Stimulated activated CD4-positive, alpha-beta T cell treated with anti-CD3 and anti-CD28 coated beads, Interleukin-1b, Interleukin-23, amount 100 ng/mL, for 48 hours (primary cell): ENCODE results near the gene ITPRID1.

Source experiments
- DNase-seq: peaks from one replicate; pipeline ENCODE4 v3.0.0-alpha.2; 2020

The ITPRID1 gene

GRCh38 chr7:31642681-31643115, 128.8 kb downstream of the ITPRID1 start:
- no peak for DNase-seq

DNA sequence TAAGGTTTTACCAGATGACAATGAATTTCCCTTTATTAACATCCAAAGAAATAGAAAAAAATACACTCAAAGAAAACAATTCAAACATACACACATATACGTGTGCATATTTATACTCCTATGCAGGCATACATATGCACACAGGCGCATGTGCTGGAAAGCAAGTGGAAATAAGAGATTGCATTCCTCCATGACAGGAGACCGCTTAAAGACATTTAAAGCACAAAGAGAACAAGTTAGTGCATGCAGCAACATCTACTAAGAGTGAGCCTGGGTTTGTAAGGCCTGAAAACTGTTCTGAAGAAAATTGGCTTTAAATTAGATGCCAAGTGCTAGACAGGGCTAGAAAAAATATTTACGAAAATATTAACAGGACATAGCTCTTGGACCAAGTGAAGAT, 133.1 kb downstream of the ITPRID1 start:
- no peak for DNase-seq

GRCh38 chr7:31647511-31647910, 133.6 kb downstream of the ITPRID1 start:
- no peak for DNase-seq

GRCh38 chr7:31648288-31648687, 134.4 kb downstream of the ITPRID1 start:
- DNase-seq: no peak

DNA sequence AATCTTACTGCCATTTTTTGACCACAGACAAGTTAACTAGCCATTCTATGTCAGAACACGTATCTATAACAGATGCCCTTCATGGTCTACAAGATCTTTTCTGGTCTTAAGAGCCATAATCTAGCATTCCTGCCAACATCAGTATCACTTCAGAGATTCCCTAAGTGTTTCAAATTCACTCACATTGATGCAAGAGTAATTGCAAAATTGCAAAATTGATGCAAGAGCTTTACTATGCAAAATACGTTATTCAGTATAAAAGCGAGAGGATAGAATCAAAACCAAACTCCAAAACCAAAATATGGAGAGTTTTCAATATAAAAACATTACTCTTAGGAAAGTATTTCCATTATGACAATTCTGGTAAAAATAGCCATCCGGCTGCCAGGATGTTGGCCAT, 135.0 kb downstream of the ITPRID1 start:
- DNase-seq: no peak

GRCh38 chr7:31651234-31652062, 137.6 kb downstream of the ITPRID1 start:
- no peak for DNase-seq

GRCh38 chr7:31652063-31652326, 138.1 kb downstream of the ITPRID1 start:
- no peak for DNase-seq

DNA sequence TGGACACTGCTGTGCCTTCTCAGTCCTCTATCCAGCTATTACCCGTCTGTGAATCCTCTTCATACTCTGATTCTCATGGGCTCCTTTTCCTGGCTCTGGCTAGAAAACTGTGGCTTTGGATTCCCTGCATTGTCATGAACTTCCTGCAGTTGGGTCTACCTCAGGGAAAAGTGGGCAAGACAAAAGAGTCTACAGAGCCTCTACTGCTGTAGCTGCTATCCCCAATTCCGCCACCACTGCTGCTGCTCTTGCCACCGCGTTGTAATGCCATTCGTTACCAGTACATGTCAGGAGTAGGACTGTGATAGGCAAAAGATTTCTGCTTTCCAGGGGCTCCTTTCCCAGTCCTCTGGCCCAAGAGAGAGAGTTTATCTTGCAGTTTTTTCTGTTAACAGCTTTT, 149.2 kb downstream of the ITPRID1 start:
- no peak for DNase-seq

- DNase-seq: no peak
These were observed 151.0 kb downstream of the ITPRID1 start for GRCh38 chr7:31664890-31665289.

DNA sequence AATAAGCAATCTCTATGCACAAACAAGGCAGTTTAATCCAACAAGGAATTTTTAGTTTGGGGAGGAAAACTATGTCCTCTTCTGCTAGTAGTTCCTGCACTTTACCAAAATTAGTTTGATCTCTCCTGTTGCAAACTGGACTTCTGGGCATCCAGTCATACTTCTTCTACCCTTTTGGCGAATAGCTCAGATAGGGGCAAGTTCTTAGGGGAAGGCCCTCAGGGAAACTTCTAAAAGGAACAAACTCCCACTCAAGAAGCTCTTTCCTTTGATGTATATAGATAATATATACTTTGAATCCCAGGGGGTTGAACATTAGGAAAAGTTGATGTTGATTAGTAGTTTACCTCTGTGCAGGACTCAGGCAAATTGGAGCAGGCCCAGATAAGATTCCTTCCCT, 151.7 kb downstream of the ITPRID1 start:
- no peak for DNase-seq

DNA sequence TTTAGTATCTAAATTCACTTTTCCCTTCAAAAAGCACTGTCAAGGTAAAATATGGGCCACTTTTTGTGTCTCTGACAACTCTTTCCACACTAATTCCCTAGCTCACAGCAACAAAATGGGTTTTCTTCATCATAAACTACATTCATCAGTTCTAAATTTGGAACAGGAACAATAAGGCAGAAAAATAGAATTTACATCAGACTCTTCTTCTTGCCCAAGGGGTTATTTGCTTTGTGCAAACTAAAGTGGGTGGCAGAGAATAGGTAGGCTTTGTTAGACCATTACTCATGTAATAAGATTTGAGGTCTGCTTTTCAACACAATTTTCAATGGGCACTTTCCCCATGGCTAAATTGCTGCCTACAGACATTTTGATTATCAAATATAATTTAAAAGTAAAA, 155.6 kb downstream of the ITPRID1 start:
- no peak for DNase-seq

DNA sequence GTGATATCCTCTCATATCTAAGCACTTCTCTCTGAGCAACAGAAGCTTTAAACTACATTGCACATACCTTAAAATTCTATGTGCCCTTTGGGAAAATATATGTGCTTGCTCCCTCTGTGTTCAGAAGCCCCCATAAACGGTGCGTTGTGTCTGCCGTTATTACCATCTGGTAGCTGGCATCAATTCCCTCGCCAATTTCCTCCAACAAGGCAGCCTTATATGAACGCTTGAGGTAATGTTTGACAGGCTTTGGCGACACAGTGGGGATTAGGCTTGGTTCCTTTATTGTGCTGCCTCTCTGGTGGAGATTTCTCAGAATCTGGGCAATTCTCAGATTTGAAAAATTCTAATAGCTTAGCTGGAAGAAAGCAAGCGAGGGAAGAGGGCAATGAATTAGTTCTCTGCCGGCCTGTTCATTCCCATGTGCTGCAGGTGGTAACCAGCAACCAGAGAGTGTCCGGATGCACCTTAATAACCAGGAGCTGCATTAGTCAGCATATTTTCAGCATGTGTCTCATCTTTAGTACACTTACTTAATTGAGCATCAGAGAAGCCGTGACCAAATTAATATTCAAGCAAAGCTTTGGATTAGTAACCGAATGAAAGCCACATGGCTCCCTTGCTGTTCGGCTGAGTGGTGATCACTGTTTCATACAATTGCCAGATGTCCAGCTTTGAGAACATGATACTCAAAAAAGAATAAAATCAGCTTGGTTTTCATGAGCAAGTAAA, 165.8 kb downstream of the ITPRID1 start:
- no peak for DNase-seq

DNA sequence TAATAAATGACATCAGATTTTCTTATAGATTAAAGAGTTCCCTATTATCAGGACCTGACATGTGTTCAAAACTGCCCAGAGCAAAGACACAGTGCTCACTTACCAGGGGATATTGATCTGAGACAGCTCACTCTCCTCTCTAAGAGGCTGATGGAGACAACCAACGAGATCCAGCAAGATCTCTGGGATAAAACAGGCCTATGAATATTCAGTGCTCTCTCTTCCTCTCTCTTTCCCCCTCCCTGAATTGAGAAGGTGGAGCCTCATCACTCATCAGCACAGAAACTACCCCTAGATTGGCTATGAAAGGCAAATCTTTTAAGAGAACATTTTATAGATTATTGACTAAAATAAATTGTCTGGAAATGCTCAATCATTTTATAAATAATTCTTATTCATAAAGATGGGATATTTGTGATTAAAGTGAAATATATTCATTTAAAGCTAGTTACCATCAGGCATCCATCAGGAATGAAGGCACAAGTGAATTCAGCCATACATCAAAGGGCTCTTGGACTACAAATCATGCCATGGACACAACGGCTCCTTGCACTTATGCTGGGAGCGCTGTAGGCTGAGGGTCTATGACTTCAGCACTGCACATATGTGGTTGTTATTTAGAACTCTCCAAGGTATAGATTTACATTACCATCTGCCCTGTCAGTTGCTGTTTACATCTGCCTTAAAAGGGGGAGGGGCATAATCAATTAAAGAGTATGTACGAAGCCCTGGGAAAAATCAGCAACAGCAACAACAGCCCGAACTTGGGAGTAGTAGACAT, 169.7 kb downstream of the ITPRID1 start:
- no peak for DNase-seq

- DNase-seq: no peak
These were observed 173.3 kb downstream of the ITPRID1 start, which contains the start of gene PPP1R17 for GRCh38 chr7:31687024-31687748. TSS of gene PPP1R17 (plus strand) at chr7:31687215. CDS start at chr7:31692442, 5,227 bp downstream.

DNA sequence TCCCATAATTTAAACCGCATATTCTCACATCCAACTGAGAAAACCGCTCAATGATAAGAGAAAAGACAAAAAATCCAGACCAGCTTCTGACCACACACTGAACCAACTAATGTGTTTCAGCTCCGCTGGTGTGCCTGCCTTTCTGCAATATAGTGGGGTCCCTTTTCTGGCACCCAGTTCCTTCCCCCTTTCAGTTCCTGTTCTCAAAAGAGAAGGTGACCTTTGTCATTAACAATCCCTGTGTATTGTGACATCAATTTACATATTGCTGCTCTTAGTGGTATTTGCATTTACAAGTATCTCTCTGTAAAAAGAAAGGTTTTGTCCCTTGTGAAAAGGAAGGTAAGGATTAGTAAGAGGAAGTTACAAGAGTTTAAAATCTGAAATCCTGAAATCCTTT, 174.5 kb downstream of the ITPRID1 start:
- no peak for DNase-seq

GRCh38 chr7:31688996-31689395, 175.1 kb downstream of the ITPRID1 start:
- DNase-seq: no peak

- DNase-seq: no peak
These were observed 177.0 kb downstream of the ITPRID1 start for GRCh38 chr7:31690935-31691334.

DNA sequence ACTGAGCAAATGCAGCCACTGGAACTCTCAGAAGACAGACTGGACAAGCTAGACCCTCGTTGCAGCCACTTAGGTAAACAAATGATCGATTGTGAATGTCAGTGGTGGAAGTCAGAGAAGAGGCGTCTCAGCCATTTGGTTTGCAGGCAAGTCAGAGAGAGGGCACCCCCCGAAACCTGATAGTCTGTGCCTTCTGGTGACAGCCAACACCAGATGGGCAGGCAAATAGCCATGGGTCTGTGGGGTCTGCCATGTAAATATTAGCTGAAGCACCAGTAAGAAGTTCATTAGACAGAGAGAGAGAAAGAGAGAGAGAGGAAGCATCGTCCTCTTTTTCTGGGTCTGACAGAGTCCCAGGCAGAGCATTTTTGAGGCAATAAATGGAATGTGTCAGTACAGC, 178.6 kb downstream of the ITPRID1 start:
- DNase-seq: no peak

DNA sequence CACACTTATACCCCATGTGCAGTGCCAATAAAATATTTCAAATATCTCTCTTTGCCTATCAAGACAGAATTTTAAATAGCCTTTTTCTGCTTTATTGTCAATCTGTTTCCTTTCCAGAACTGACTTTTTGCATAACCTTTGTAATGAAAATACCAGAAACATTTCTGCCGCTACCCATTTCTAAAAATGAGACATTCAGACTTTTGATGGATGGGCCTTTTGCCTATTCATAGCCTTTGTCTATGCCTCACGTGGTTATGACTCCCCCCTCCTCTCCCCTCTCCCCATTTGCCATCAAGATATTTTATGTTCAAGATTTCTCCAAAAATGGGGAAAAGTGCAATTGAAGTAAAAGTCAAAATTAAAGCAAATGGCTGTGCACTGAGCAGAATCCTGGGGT, 179.0 kb downstream of the ITPRID1 start:
- no peak for DNase-seq

DNA sequence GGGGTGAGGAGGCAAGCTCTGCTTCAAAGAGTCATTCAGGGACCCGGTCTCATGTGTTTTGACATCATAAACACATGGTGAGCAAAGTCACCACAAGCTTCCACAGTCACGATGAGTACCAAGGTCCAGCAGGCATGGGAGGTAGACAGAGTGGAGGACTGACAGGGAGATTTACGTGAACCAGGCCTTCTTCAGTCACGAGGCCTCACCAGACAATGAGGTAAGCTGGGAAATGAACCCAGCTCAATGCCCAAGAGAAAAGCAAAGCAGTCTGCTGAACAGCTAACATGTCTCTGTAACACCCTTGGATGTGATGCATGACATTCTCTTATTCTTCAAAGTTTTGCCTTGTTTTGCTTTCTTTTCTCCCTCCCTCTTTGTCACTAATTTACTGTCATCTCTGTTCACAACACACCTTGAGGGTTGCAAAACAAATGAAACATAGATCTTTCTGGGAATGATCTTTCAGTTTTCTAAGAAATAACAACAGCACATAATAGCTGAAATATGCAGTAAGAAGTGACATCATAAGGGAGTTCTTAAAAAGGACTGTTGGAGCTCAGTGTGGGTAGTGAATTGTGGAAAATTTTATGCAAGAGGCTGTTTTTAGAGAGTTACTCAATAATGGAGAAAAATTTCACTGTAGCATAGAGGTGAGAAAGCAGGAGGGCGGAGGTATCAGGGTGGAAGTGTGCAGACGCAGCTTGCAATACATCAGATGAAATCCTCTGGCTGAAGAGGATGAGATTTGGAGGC, 182.1 kb downstream of the ITPRID1 start:
- DNase-seq: no peak

- no peak for DNase-seq
These were observed 185.2 kb downstream of the ITPRID1 start for GRCh38 chr7:31699050-31699449.

DNA sequence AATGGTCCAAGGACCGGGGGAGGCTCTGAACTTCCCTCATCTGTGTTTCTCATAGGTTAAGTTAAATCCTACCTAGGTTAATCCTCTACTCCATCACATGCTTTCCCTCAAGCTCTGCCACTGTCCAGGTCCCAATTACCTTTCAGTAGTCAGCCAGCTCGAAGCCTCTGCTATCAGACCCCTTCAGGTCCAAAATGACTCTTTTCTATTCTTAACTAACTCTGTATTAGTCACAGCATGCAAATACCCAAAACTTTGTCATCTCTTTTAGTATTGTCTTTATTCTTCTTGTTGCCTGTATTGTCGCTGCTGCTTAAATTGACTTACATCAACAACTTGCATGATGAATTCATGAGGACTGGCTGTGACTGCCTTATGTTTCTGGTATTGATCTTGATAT, 188.5 kb downstream of the ITPRID1 start:
- DNase-seq: no peak
